Astrocyte (in vitro differentiated cells and primary cell): Measurements from ENCODE around the gene PKDCC. TPM values are rescaled to one million over a fixed set of nuclear protein-coding genes. Genes with fewer than 3 reads are reported as not detected.
A peak's percentile ranks its signal among the peaks of the same experiment; 100 is the strongest.

ENCODE experiments used
- DNase-seq: peaks from one replicate; pipeline ENCODE4 v3.0.0-alpha.2; 2010; ENCODE audit warnings: low read depth
- FAIRE-seq: peaks from 2 replicates; lab custom pipeline; 2011; peaks lifted over from hg19 to GRCh38; lab: Jason Lieb, UNC
- H2AFZ ChIP-seq: 2 replicates; pipeline ENCODE4 v1.6.0; 2012; ENCODE audit warnings: low read depth, low read length, inconsistent platforms
- H3K27ac ChIP-seq: 2 replicates; pipeline ENCODE4 v1.5.1; 2011; ENCODE audit warnings: low read depth, low read length, inconsistent platforms
- H3K27me3 ChIP-seq: 2 replicates; pipeline ENCODE4 v1.6.0; 2011; ENCODE audit warnings: low read length, inconsistent platforms; ENCODE audit not compliant: insufficient read depth
- H3K36me3 ChIP-seq: 2 replicates; pipeline ENCODE4 v1.5.1; 2011; ENCODE audit warnings: low read length, inconsistent platforms; ENCODE audit not compliant: insufficient read depth
- H3K4me1 ChIP-seq: 2 replicates; pipeline ENCODE4 v1.5.1; 2011; ENCODE audit warnings: low read length, inconsistent platforms; ENCODE audit not compliant: insufficient read depth
- H3K4me2 ChIP-seq: 2 replicates; pipeline ENCODE4 v1.6.0; 2012; ENCODE audit warnings: low read length, inconsistent platforms
- H3K4me3 ChIP-seq: 2 replicates; pipeline ENCODE4 v1.5.1; 2011; ENCODE audit warnings: low read depth, mild to moderate bottlenecking, low read length, inconsistent platforms; ENCODE audit not compliant: insufficient read depth
- H3K79me2 ChIP-seq: 2 replicates; pipeline ENCODE4 v1.6.0; 2012; ENCODE audit warnings: mild to moderate bottlenecking, low read length, inconsistent platforms; ENCODE audit not compliant: insufficient read depth
- H3K9ac ChIP-seq: 2 replicates; pipeline ENCODE4 v1.6.0; 2012; ENCODE audit warnings: mild to moderate bottlenecking, low read length, inconsistent platforms
- H3K9me3 ChIP-seq: 2 replicates; pipeline ENCODE4 v1.5.1; 2012; ENCODE audit warnings: low read depth, mild to moderate bottlenecking, low read length, inconsistent platforms; ENCODE audit not compliant: insufficient read depth
- H4K20me1 ChIP-seq: 2 replicates; pipeline ENCODE4 v1.6.0; 2012; ENCODE audit warnings: low read length, inconsistent platforms; ENCODE audit not compliant: insufficient read depth
- H3K27ac Mint-ChIP-seq: one replicate; pipeline ENCODE4 v1.8.0; 2021; ENCODE audit warnings: mild to moderate bottlenecking, mixed read lengths; ENCODE audit not compliant: unreplicated experiment
- H3K27me3 Mint-ChIP-seq: one replicate; pipeline ENCODE4 v1.8.0; 2021; ENCODE audit warnings: low read depth, mixed read lengths; ENCODE audit not compliant: unreplicated experiment
- H3K36me3 Mint-ChIP-seq: one replicate; pipeline ENCODE4 v1.8.0; 2021; ENCODE audit warnings: low read depth, mixed read lengths; ENCODE audit not compliant: unreplicated experiment
- H3K4me1 Mint-ChIP-seq: one replicate; pipeline ENCODE4 v1.8.0; 2021; ENCODE audit warnings: low read depth, mixed read lengths; ENCODE audit not compliant: unreplicated experiment
- H3K4me3 Mint-ChIP-seq: one replicate; pipeline ENCODE4 v1.8.0; 2021; ENCODE audit warnings: mild to moderate bottlenecking, moderate library complexity, mixed read lengths; ENCODE audit not compliant: unreplicated experiment
- H3K9me3 Mint-ChIP-seq: one replicate; pipeline ENCODE4 v1.8.0; 2021; ENCODE audit warnings: mild to moderate bottlenecking, mixed read lengths; ENCODE audit not compliant: unreplicated experiment
- EZH2 ChIP-seq: IDR thresholded peaks from 2 replicates; pipeline ENCODE4 v1.6.1; 2012; ENCODE audit warnings: mild to moderate bottlenecking, low read length, inconsistent platforms; ENCODE audit not compliant: insufficient read depth
- total RNA-seq: library from RNA; stranded (reverse); gene quantifications from 2 replicates; pipeline ENCODE4 v1.2.1, GENCODE V29; 2021
- TF ChIP-seq, protein P1 (sequence below): IDR thresholded peaks from 2 replicates; pipeline ENCODE4 v1.5.1; 2011; ENCODE audit warnings: low read depth, mild to moderate bottlenecking, inconsistent platforms, low read length, moderate library complexity; ENCODE audit not compliant: insufficient read depth

Gene PKDCC
- total RNA-seq, 1 donor from 2014 or later, result 6.9 TPM

DNA sequence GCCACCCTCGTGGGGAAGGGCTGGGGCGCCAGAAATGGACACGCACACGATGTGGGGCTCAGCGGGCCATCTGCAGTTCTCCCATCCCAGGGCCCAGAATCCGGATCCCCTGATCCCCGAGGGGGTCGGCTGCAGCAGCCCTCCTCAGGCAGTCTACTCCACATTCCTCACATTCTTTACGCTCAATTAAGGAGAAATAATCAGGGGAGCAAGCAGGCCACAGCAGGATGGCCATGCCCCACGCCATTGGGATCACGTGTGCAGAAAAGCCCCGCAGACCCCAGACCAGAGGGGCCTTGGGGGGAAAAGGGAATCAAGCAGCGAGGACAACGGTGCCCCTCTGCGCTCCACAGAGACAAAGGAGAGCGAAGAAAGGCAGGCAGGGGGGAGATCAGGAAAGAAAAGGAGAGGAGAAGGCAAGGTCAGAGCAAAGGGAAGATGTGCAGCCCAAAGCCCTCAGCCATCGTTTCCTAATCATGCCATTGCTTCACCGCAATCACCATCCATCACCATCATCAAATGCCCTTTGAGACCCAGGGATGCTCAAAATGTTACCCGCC, 17.5 kb upstream of the PKDCC start:
- Histone ChIP-seq H3K36me3 (no peaks in the 10 kb centered on the region), H3K9ac (no peak overlapping the region), H3K27me3 (no peaks in the 10 kb centered on the region), H3K4me1 (peaks cover 21% of the 10 kb centered on the region), H3K4me2 (peak overlapping the region; percentile 8), H2AFZ (no peak overlapping the region), H4K20me1 (no peaks in the 10 kb centered on the region), H3K4me3 (no peak overlapping the region), H3K27ac (no peak overlapping the region), H3K9me3 (no peaks in the 10 kb centered on the region), H3K79me2 (no peaks in the 10 kb centered on the region)
- TF ChIP-seq, protein P1, sequence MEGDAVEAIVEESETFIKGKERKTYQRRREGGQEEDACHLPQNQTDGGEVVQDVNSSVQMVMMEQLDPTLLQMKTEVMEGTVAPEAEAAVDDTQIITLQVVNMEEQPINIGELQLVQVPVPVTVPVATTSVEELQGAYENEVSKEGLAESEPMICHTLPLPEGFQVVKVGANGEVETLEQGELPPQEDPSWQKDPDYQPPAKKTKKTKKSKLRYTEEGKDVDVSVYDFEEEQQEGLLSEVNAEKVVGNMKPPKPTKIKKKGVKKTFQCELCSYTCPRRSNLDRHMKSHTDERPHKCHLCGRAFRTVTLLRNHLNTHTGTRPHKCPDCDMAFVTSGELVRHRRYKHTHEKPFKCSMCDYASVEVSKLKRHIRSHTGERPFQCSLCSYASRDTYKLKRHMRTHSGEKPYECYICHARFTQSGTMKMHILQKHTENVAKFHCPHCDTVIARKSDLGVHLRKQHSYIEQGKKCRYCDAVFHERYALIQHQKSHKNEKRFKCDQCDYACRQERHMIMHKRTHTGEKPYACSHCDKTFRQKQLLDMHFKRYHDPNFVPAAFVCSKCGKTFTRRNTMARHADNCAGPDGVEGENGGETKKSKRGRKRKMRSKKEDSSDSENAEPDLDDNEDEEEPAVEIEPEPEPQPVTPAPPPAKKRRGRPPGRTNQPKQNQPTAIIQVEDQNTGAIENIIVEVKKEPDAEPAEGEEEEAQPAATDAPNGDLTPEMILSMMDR, result no peak
- no peak for TF ChIP-seq EZH2
- Mint-ChIP-seq H3K4me1 (peaks cover 32% of the 10 kb centered on the region), H3K27ac (no peak overlapping the region), H3K9me3 (peaks cover 3% of the 10 kb centered on the region), H3K36me3 (no peaks in the 10 kb centered on the region), H3K27me3 (peaks cover 11% of the 10 kb centered on the region), H3K4me3 (no peak overlapping the region)
- DNase-seq, result no peak
- FAIRE-seq, result no peak

DNA sequence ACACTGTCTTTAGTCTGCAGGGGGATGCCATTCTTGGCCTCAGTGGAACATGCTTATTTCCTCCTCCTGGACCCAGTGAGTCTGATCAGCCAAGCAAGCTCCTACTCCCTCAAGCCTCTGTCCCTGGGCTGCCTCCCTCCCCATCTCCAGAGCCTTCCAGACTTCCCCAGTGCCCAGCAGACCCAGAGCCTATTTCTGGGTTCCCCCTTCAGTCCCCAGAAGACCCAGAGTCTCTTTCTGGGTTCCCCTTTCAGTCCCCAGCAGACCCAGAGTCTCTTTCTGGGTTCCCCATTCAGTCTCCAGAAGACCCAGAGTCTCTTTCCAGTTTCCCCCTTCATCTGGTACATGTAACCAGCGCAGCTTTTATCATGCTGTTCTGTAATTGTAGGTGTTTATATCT, 17.0 kb upstream of the PKDCC start:
- H4K20me1 ChIP-seq, result no peaks in the 10 kb centered on the region
- H3K4me2 ChIP-seq, result no peak overlapping the region
- no peak overlapping the region for H2AFZ ChIP-seq
- no peak overlapping the region for H3K9ac ChIP-seq
- Mint-ChIP-seq H3K27me3 (peaks cover 11% of the 10 kb centered on the region), H3K4me3 (no peak overlapping the region), H3K36me3 (no peaks in the 10 kb centered on the region), H3K9me3 (peaks cover 3% of the 10 kb centered on the region), H3K27ac (no peak overlapping the region), H3K4me1 (peaks cover 31% of the 10 kb centered on the region)
- no peak overlapping the region for H3K27ac ChIP-seq
- peaks cover 16% of the 10 kb centered on the region for H3K4me1 ChIP-seq
- no peaks in the 10 kb centered on the region for H3K79me2 ChIP-seq
- H3K27me3 ChIP-seq, result no peaks in the 10 kb centered on the region
- H3K9me3 ChIP-seq, result no peaks in the 10 kb centered on the region
- DNase-seq, result no peak
- FAIRE-seq, result no peak
- no peak overlapping the region for H3K4me3 ChIP-seq
- TF ChIP-seq EZH2, result no peak
- no peaks in the 10 kb centered on the region for H3K36me3 ChIP-seq

DNA sequence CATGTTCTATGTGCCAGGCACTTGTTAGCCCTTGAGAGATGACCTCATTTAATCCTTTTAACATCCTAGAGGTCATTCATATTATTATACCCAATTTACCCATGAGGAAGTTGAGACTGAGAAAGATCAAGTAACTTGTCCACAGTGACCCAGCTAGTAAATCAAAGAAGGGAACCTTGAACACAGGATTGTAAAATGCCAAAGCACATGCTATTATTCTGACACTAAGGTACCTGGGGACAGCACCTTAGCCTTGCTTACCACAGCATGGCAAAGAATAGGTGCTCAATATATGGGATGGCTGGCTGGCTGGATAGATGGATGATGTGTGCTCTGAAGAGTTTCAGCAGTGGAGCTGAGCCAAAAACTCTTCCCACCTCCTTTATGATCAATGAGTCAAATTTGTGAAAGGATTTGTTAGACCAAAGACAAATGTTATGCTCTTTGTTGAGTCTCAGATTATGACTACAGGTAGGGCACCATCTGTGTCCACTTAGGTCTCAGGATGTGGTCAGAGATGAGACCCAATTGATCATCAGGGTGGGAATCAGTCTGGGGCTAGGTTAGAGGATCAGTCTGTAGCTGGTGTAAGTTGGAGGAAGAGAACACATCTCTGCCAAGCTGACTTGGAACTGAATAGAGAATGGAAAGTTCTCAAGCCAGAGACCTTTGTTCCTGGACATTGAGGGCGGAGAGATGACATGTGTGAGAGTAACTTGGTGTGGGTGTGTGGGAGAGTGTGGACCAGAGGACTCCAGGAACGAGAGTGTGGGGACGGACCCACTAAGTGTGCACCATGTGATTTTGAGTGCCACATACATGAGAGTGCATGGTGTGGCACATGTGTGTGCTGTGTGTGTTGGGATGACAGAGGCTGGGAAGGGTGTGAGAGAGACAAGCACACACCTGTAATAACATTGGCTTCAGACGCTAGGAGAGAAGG, 16.3 kb upstream of the PKDCC start:
- H3K27ac Mint-ChIP-seq, result no peak overlapping the region
- peaks cover 11% of the 10 kb centered on the region for H3K27me3 Mint-ChIP-seq
- H3K4me3 Mint-ChIP-seq, result no peak overlapping the region
- Histone ChIP-seq H3K27ac (no peak overlapping the region), H3K9ac (no peak overlapping the region), H4K20me1 (no peaks in the 10 kb centered on the region), H3K4me2 (no peak overlapping the region), H3K9me3 (no peaks in the 10 kb centered on the region), H2AFZ (no peak overlapping the region), H3K36me3 (no peaks in the 10 kb centered on the region), H3K27me3 (no peaks in the 10 kb centered on the region), H3K79me2 (no peaks in the 10 kb centered on the region), H3K4me3 (no peak overlapping the region), H3K4me1 (peaks cover 16% of the 10 kb centered on the region)
- no peak for TF ChIP-seq EZH2
- TF ChIP-seq, protein P1, result no peak
- DNase-seq (no peak), FAIRE-seq (no peak)
- no peaks in the 10 kb centered on the region for H3K36me3 Mint-ChIP-seq
- peaks cover 30% of the 10 kb centered on the region for H3K4me1 Mint-ChIP-seq
- H3K9me3 Mint-ChIP-seq, result peaks cover 3% of the 10 kb centered on the region
